SK-N-SH (cell line): Measurements from ENCODE around the gene CABP4. TPM values are rescaled to one million over a fixed set of nuclear protein-coding genes. Genes with fewer than 3 reads are reported as not detected.

ENCODE experiments used
- CTCF ChIA-PET: fragments of 300-600, 350-600 bp; formaldehyde crosslinking; extraction: SDS; loops from one replicate; lab custom pipeline; 2021; lab: Yijun Ruan, JAX
- POLR2A ChIA-PET: fragments of 350-600 bp; sonication (Branson Sonifier 250); formaldehyde crosslinking; extraction: SDS; loops from one replicate; lab custom pipeline; 2020; ENCODE audit warnings: antibody characterized with exemption, inconsistent platforms; lab: Yijun Ruan, JAX
- DNase-seq: peaks from one replicate; pipeline ENCODE4 v3.0.0; 2012
- H2AFZ ChIP-seq: fragments of 200-600 bp; sonication (generic); 2 replicates; pipeline ENCODE4 v1.8.1; 2016; ENCODE audit warnings: antibody characterized with exemption, mild to moderate bottlenecking, low read depth
- H3F3A ChIP-seq: fragments of 200-600 bp; sonication (generic); replicated peaks from 2 replicates; pipeline ENCODE3; 2016; ENCODE audit warnings: antibody characterized with exemption, mild to moderate bottlenecking; ENCODE audit not compliant: insufficient read depth
- H3K27ac ChIP-seq, 2 experiments: fragments of 200-500 bp in 1 of 2; fragments of 200-600 bp in 1 of 2; sonication (Bioruptor generic) in 1 of 2; sonication (generic), shearing (Covaris generic) in 1 of 2; 2 replicates each; pipeline versions ENCODE4 v1.5.1 to v1.6.1; 2014 to 2016; ENCODE audit warnings: low read depth in 2 of 2, inconsistent platforms in 1 of 2, low read length in 1 of 2, mild to moderate bottlenecking in 1 of 2, mixed read lengths in 1 of 2
- H3K27me3 ChIP-seq: fragments of 200-600 bp; sonication (generic), shearing (Covaris generic); 2 replicates; pipeline ENCODE4 v1.6.1; 2016; ENCODE audit warnings: mixed run types; ENCODE audit not compliant: insufficient read depth
- H3K36me3 ChIP-seq, 2 experiments: fragments of 200-500 bp in 1 of 2; fragments of 200-600 bp in 1 of 2; sonication (Bioruptor generic) in 1 of 2; sonication (generic) in 1 of 2; replicated peaks in 1 of 2; 2 replicates each; pipeline versions ENCODE3 to v1.5.1; 2014 to 2016; ENCODE audit warnings: low read length in 1 of 2, mild to moderate bottlenecking in 1 of 2; ENCODE audit not compliant: insufficient read depth in 2 of 2, control insufficient read depth in 1 of 2
- H3K4me1 ChIP-seq, 2 experiments: fragments of 200-500 bp in 1 of 2; fragments of 200-600 bp in 1 of 2; sonication (Bioruptor generic) in 1 of 2; sonication (generic), shearing (Covaris generic) in 1 of 2; 2 replicates each; pipeline versions ENCODE4 v1.5.1 to v1.6.1; 2014 to 2016; ENCODE audit warnings: low read depth in 1 of 2, low read length in 1 of 2, mixed run types in 1 of 2; ENCODE audit not compliant: insufficient read depth in 2 of 2, control insufficient read depth in 1 of 2
- H3K4me2 ChIP-seq: fragments of 200-600 bp; sonication (generic), shearing (Covaris generic); 2 replicates; pipeline ENCODE4 v1.6.1; 2017; ENCODE audit warnings: mixed run types
- H3K4me3 ChIP-seq, 2 experiments: fragments of 200-500 bp in 1 of 2; fragments of 200-600 bp in 1 of 2; sonication (Bioruptor generic) in 1 of 2; sonication (generic), shearing (Covaris generic) in 1 of 2; 2 replicates each; pipeline versions ENCODE4 v1.5.1 to v1.8.1; 2014 to 2016; ENCODE audit warnings: low read depth in 2 of 2, inconsistent platforms in 1 of 2, low read length in 1 of 2, mild to moderate bottlenecking in 1 of 2, mixed read lengths in 1 of 2, moderate library complexity in 1 of 2
- H3K79me2 ChIP-seq: fragments of 200-600 bp; sonication (generic); 2 replicates; pipeline ENCODE4 v1.8.1; 2017; ENCODE audit warnings: mild to moderate bottlenecking; ENCODE audit not compliant: insufficient read depth
- H3K9ac ChIP-seq: fragments of 200-600 bp; sonication (generic); 2 replicates; pipeline ENCODE4 v1.6.1; 2017; ENCODE audit warnings: mixed run types
- H3K9me2 ChIP-seq: fragments of 200-600 bp; sonication (generic); 2 replicates; pipeline ENCODE4 v1.6.1; 2017; ENCODE audit warnings: mixed run types
- H3K9me3 ChIP-seq: fragments of 200-600 bp; sonication (generic); 2 replicates; pipeline ENCODE4 v1.6.1; 2017; ENCODE audit warnings: mixed run types, mild to moderate bottlenecking, moderate library complexity
- H4K20me1 ChIP-seq: fragments of 200-600 bp; sonication (generic); 2 replicates; pipeline ENCODE4 v1.6.1; 2017; ENCODE audit warnings: mild to moderate bottlenecking, mixed run types; ENCODE audit not compliant: insufficient read depth
- CHD2 ChIP-seq: fragments of 150-350 bp; IDR thresholded peaks from 2 replicates; pipeline ENCODE4 v1.6.1; 2018; ENCODE audit warnings: low read length; ENCODE audit not compliant: partially characterized antibody
- CTCF ChIP-seq: fragments of 200-600 bp; sonication (generic); IDR thresholded peaks from 2 replicates; pipeline ENCODE4 v1.6.1; 2017; ENCODE audit warnings: antibody characterized with exemption, mild to moderate bottlenecking, moderate library complexity
- EP300 ChIP-seq, 2 experiments: IDR thresholded peaks; 2 replicates each; pipeline versions ENCODE4 v1.4.0 to v1.6.1; 2012; ENCODE audit warnings: borderline replicate concordance in 1 of 2, low read depth in 1 of 2, low read length in 1 of 2
- EZH2phosphoT487 ChIP-seq: fragments of 200-600 bp; sonication (generic); IDR thresholded peaks from 2 replicates; pipeline ENCODE4 v1.6.1; 2017; ENCODE audit warnings: low read depth, mixed run types, mild to moderate bottlenecking, antibody characterized with exemption, moderate library complexity, borderline replicate concordance
- FOXJ3 ChIP-seq: sonication (generic); formaldehyde crosslinking; IDR thresholded peaks from 2 replicates; pipeline ENCODE4 v1.5.1; 2020; ENCODE audit warnings: mild to moderate bottlenecking, missing genetic modification reagents
- GABPA ChIP-seq: IDR thresholded peaks from 2 replicates; pipeline ENCODE4 v1.4.0; 2012; ENCODE audit warnings: low read depth, mild to moderate bottlenecking
- JUND ChIP-seq: IDR thresholded peaks from 2 replicates; pipeline ENCODE4 v1.4.0; 2012
- MEF2A ChIP-seq: IDR thresholded peaks from 2 replicates; pipeline ENCODE4 v1.4.0; 2012; ENCODE audit warnings: low read depth, borderline replicate concordance
- MXI1 ChIP-seq: IDR thresholded peaks from 2 replicates; pipeline ENCODE4 v1.6.1; 2012; ENCODE audit warnings: mild to moderate bottlenecking, low read depth, low read length, improper control_type of control experiment
- NFIC ChIP-seq: IDR thresholded peaks from 2 replicates; pipeline ENCODE4 v1.4.0; 2012; ENCODE audit warnings: borderline replicate concordance
- PBX3 ChIP-seq: IDR thresholded peaks from 2 replicates; pipeline ENCODE4; 2012
- POLR2AphosphoS5 ChIP-seq: IDR thresholded peaks from 2 replicates; pipeline ENCODE4 v1.6.1; 2012; ENCODE audit warnings: low read depth, low read length
- RAD21 ChIP-seq: IDR thresholded peaks from 2 replicates; pipeline ENCODE4 v1.6.1; 2012; ENCODE audit warnings: mild to moderate bottlenecking, low read length
- RCOR1 ChIP-seq: fragments of 150-350 bp; IDR thresholded peaks from 2 replicates; pipeline ENCODE4 v1.6.1; 2017; ENCODE audit warnings: antibody characterized with exemption, low read length
- RFX5 ChIP-seq: IDR thresholded peaks from 2 replicates; pipeline ENCODE4 v1.6.1; 2012; ENCODE audit warnings: mild to moderate bottlenecking, improper control_type of control experiment, low read length
- RXRA ChIP-seq: IDR thresholded peaks from 2 replicates; pipeline ENCODE4 v1.4.0; 2012; ENCODE audit warnings: low read depth, mild to moderate bottlenecking, borderline replicate concordance
- SIN3A ChIP-seq: IDR thresholded peaks from 2 replicates; pipeline ENCODE4 v1.6.1; 2012; ENCODE audit warnings: low read depth, mild to moderate bottlenecking, low read length, moderate library complexity, borderline replicate concordance
- SMC3 ChIP-seq: IDR thresholded peaks from 2 replicates; pipeline ENCODE4 v1.6.1; 2012; ENCODE audit warnings: low read depth, low read length, improper control_type of control experiment
- USF1 ChIP-seq: IDR thresholded peaks from 2 replicates; pipeline ENCODE4 v1.4.0; 2012; ENCODE audit warnings: low read depth, borderline replicate concordance
- YY1 ChIP-seq: IDR thresholded peaks from 2 replicates; pipeline ENCODE4 v1.4.0; 2012; ENCODE audit warnings: low read depth, mild to moderate bottlenecking
- WGBS: methylation state at CpG from one replicate; pipeline ENCODE4 v1.1.6; 2017; ENCODE audit warnings: low lambda C conversion rate; 5-methylcytosine and 5-hydroxymethylcytosine counted together
- polyA plus RNA-seq, 3 experiments: library from polyadenylated mRNA; depleted of rRNA; stranded (reverse); fragments of >200 nt; gene quantifications; 2 replicates each; pipeline ENCODE4 v1.2.3, GENCODE V29; 2012

CABP4 gene
- polyA plus RNA-seq, 1 of the 3 experiments (the other 2 are of a cell fraction), result not detected

GRCh38 chr11:67410369-67410831 is 44.8 kb upstream of the CABP4 start:
- H4K20me1 ChIP-seq, result no peaks in the 10 kb centered on the region
- 76% methylated on average over 12 of the region's 15 CpGs for WGBS
- ChIA-PET POLR2A (no interaction called here), CTCF (no interaction called here)
- no peaks in the 10 kb centered on the region for H3K36me3 ChIP-seq
- no peak overlapping the region for H3K4me3 ChIP-seq
- TF ChIP-seq YY1 (no peak), MXI1 (no peak), RAD21 (no peak), MEF2A (no peak), SIN3A (no peak), GABPA (no peak), PBX3 (no peak), USF1 (no peak), NFIC (no peak), EZH2phosphoT487 (no peak), RFX5 (no peak), POLR2AphosphoS5 (no peak), CTCF (no peak), JUND (no peak), FOXJ3 (CRISPR knock-in tag) (no peak), SMC3 (no peak), RXRA (no peak), RCOR1 (no peak), EP300 (IDR thresholded peaks at IDR 0.05; ENCODE audit: borderline replicate concordance in 1 of 2, low read depth in 1 of 2, low read length in 1 of 2) (no peak), CHD2 (no peak)
- no peaks in the 10 kb centered on the region for H3K9me2 ChIP-seq
- no peak overlapping the region for H3K4me2 ChIP-seq
- H2AFZ ChIP-seq, result no peak overlapping the region
- peaks cover 0 to 2% of the 10 kb centered on the region in 2 experiments; a peak in 1 of 4 replicates for H3K4me1 ChIP-seq
- no peak for DNase-seq
- no peak overlapping the region for H3K27ac ChIP-seq
- H3K9ac ChIP-seq, result no peak overlapping the region
- no peaks in the 10 kb centered on the region for H3K9me3 ChIP-seq
- no peaks in the 10 kb centered on the region for H3F3A ChIP-seq
- no peaks in the 10 kb centered on the region for H3K27me3 ChIP-seq
- H3K79me2 ChIP-seq, result no peaks in the 10 kb centered on the region
